Measurements from ENCODE around the gene LRRK1.
A peak's percentile ranks its signal among the peaks of the same experiment; 100 is the strongest.
"Not testable (repeated sequence)": the region's sequence is repeated elsewhere in the genome, so short reads cannot be mapped to it uniquely, and the experiment has no call there.

Gene LRRK1

DNA sequence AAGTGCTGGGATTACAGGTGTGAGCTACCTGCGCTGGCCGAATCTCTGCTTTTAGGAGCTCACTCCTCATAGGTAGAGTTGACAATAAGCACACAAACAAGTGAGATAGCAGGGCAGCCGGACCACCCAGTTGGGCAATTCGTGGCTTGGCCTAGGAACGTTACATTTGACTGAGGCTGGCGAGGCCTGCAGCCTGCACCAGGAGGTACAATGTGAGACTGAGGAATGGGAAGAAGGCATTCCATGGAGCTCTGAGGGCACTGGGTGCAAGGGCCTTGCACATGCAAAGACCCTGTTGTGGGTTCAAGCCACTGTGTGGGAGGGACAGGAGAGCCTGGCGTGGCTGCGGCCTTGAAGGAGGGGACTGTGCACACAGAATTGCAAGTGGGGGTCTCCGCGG lies 152.5 kb downstream of the LRRK1 start:
- no peak for DNase-seq (ENCODE audit: low read depth)

DNA sequence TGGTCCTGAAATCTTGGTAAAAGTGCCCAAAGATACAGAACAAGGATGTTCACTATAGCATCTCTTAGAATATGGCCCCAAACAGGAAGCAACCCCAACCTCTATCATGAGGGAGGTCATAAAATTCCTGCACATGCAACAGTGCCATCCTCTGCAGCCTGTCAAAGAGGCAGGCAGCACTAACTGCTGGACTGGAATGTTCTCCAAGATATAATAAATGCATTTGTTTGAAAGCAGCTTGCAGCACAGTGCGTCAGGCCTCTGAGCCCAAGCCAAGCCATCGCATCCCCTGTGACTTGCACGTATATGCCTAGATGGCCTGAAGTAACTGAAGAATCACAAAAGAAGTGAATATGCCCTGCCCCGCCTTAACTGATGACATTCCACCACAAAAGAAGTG lies 153.1 kb downstream of the LRRK1 start:
- not testable (repeated sequence) for DNase-seq (ENCODE audit: low read depth)

DNA sequence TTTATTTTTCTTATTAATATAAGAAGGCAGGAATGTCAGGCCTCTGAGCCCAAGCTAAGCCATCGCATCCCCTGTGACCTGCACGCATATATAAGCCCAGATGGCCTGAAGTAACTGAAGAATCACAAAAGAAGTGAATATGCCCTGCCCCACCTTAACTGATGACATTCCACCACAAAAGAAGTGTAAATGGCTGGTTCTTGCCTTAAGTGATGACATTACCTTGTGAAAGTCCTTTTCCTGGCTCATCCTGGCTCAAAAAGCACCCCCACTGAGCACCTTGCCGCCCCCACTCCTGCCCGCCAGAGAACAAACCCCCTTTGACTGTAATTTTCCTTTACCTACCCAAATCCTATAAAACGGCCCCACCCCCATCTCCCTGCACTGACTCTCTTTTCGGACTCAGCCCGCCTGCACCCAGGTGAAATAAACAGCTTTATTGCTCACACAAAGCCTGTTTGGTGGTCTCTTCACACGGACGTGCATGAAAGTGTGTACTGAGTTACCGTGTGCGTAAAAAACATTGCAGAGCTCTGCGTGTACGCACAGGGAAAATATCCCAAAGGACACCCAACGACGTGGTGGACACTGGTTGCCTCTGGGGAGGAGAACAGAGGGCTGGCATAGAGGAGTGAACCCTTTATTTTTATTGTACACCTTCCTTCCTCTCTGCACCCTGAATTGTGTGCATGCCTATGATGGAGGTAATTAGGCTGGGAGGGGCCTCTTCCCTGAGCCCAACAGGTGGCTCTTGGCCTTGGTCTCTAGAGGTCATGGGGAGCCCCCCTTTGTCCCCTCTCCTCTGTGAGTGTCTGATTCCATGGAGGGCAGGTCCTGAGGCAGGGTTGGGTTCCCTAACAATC lies 158.9 kb downstream of the LRRK1 start:
- DNase-seq (ENCODE audit: low read depth) = not testable (repeated sequence)

GRCh38 chr15:101078669-101079323 lies 159.6 kb downstream of the LRRK1 start:
- no peak for DNase-seq (ENCODE audit: low read depth)

DNA sequence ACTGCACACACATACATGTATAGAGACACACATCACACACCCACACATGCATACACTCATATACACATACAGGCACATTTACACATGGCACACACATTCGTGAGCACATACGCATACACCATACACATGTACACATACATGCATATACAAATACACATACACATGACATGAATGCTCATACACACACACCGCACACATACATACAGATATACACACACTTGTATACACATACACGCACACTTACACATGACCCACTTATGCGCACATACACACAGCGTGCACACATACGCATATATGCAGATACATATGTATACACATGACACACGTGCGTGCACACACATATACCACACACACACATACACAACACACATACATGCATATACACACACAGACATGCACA lies 162.7 kb downstream of the LRRK1 start:
- DNase-seq (ENCODE audit: low read depth) = no peak

DNA sequence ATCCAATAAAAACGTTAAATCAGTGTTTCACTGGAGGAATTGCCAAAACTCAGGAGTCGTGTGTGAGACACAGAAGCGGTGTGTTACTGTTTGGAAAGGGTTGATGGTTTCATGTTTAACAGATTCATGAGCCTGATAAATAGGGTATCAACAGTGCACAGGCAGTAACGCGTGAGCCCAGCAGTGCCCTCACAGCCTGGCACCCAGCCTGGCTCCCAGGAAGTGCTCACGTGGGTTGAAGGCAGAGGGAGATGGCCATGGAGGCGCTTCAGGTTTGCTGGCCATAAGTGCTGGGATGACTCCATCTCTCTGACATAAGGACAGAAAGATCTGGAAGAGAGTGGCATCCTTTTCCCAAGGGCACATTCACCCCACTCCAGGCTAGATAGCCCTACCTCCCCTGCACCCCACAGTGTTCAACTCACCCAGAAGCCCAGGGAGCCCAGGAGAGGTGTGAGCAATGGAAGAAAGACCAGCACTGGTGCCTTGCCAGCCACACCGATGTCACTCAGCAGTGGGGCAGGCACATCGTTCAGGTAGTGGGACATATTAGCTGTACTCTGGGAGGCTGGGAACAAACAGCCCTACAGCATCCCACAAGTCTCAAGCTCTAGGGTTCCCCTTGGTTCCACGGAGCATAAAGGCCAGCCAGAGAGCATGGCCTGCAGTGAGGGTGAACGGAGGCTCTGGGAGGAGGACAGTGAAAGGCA lies 164.3 kb downstream of the LRRK1 start:
- DNase-seq (ENCODE audit: low read depth) = no peak

DNA sequence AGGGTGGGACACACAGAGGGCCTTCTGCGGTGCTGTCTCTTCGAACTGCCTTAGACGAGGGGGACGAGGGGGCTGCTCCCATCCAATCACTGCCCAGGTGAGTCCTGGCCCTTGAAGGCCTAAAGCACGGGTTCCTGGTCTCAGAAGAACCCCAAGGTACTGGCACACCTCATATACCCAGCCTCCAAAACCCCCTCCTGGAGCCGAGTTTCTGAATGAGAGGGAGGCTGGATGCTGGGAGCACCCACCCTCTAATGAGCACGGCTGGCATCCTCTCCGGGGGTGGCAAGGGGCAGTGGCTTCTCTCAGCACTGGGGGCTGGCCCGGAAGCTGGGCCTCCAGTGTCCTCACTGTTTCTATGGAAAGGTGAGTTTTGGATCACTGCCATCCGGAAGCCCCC lies 165.6 kb downstream of the LRRK1 start:
- DNase-seq (ENCODE audit: low read depth) = no peak

- DNase-seq (ENCODE audit: low read depth) = no peak
Observed at GRCh38 chr15:101085311-101085700, 166.1 kb downstream of the LRRK1 start.

GRCh38 chr15:101086394-101087171 lies 167.4 kb downstream of the LRRK1 start:
- DNase-seq (ENCODE audit: low read depth) = no peak

DNA sequence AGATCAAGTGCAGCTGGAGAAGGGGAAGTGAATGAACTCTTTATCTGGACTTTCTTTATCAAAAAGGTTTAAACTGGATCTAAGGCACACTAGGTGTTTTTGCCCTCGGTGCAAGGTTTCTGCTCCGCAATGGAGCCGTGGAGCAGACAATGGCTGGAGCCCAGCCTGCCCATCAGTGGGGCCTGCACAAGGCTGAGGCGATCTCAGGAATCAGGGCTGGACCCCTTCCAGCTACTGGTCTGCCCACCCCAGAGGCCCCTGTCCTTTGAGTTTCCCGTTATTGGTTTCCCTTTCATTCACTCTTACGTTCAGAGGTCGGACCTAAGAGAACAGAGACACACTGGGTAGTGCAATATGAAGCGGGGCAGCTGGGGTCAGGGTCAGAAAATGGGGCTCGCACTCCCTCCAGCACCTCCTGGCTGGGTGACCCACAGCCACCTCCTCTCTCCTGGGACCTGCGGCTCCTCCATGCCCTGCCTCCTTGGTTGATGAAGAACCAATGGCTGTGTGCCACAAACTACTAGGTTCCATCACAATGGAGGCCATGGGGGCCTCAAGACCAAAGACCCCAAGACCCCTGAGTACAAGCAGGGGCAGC lies 168.1 kb downstream of the LRRK1 start:
- DNase-seq (ENCODE audit: low read depth) = no peak

DNA sequence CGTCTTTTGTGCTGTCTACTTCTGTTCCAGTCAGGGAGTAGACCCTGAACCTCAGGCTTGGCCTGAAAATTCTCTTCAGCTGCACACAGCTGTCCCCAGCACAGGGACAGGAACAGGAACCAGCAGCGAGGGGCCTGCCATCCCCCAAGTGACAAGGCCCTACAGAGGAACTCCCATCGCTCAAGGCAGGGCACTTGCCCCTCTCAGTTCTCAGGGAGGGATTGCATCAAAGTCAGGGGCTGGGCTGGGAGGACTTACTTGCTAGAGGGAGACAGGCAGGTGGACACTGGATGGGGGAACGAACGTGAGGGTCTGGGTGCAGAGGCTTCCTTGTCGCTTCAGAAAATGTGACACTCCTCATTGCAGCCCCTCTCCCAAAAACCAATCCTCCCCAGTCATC lies 169.1 kb downstream of the LRRK1 start:
- no peak for DNase-seq (ENCODE audit: low read depth)

GRCh38 chr15:101088788-101089578 lies 169.8 kb downstream of the LRRK1 start:
- peak; percentile 28 for DNase-seq (ENCODE audit: low read depth)

DNA sequence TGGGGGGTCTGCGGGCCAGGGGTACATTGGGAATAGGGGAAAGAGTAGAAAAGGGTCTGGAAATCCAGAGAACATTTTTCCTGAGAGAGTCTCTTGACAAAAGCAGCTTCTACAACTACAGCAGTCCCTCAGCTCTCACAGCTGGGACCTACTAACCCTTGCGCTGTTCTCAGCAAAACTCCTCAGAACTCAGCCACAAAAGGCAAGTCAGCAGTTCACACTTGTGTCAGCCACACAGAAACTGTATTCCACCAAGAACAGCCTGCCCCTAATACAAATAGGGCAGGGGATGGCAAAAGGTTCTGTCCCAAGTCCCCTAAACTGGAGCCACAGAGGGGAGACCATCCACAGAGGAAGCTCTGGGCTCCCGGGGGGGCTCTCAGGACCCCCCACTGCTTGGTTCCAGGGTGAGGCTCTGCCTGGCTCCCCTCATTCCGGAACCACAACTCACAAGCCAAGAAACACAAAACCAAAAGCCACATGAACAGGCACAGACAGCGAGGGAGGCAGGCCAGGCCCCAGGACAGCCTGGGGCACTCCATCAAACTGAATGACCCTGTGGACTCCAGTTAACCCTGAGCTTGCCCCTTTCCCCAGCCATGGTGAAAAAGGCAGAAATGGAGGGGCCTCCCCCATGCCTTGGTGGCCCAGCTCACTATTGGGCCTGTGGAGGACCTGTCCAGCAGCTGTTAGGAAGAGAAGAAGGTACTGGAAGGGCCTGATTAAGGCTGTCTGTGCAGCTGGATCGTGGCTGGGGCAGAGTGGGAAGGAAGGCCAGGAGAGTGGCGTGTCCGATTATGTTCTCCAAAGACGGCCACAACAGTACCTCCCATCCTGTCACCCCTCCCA lies 170.6 kb downstream of the LRRK1 start:
- DNase-seq (ENCODE audit: low read depth) = no peak

GRCh38 chr15:101090428-101090790 lies 171.3 kb downstream of the LRRK1 start:
- no peak for DNase-seq (ENCODE audit: low read depth)

DNA sequence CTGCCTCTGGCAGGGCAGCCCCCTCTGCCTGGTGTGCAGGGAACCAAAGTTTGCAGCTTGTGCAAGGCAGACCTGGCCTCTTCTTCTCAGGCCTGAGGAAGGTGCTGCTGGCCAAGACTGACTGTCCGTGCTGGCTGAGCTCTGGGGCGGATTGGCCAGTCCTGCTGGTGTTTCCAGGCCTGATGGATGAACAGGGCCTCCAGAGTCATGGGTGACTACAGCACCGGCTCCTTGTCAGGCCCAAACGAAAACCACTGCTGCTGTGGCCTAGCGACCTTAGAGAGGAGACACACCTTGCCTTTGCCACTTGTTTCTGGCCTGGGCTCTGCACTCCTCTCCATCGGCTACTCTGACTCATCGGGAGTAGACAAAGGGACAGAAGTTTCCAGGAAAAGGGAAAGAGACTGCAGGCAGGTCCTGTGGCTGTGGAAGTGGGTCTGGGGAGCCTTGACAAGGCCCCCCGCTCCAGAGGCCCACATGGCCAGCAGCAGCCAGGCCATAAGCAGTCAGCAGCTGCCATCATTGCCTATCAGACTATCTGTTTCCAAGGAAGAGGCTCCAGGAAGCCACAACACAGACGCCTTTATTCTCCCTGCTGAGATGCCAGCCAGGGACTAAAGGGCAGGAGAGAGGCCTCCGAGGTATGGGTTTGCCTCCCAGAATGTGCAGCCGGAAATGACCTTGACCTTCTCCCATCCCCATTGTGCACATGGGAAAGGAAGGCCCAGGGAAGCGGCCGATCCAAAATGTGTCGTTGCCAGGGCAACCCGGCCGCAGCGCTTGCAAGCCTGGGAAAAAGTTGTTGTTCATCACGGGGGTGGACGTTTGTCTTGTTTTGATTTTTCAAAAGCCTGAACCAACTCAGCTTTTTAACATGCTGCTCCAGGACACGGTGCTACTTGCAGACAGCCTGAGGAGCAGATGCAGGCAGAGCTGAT lies 172.2 kb downstream of the LRRK1 start:
- no peak for DNase-seq (ENCODE audit: low read depth)

DNA sequence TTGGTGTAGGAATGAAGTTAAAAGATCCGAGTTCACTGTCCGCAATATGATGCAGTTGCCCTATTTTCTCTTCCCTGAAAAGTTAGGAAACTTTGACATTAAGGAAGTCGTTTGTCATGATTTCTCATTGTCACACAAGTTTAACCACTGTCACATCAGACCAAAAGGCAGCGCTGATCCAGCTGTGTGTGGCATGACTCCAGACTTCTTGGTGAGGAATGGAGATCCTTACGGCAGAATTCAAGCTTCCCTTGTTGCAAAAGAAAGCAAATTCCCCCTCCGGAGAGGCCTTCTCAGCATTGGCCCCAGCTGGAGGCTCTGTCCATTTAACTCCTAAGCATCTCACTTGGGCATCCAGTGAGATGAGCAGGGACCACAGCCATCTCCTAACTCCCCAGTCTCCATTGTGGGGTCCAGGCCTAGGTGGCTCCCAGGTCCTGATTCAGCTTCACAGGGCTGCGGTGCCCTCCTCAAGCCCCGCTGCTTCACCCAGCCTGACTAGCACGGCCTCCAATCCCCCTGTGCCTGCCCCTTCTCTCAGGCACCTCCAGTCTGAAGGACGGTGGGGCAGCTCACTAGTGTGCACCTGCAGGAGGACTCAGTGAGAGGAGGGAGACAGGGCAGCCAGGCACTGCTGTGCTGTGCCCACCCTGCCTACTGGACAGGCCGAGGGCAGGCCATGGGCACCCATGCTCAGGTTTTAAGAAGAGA lies 173.2 kb downstream of the LRRK1 start:
- no peak for DNase-seq (ENCODE audit: low read depth)

- DNase-seq (ENCODE audit: low read depth) = no peak
Observed at GRCh38 chr15:101092867-101093202, 173.7 kb downstream of the LRRK1 start.

GRCh38 chr15:101093958-101094357 lies 174.8 kb downstream of the LRRK1 start:
- DNase-seq (ENCODE audit: low read depth) = no peak

Measured in T-helper 22 cell (primary cell).